Natural killer cell (primary cell): ENCODE results near the gene KCNK1. TPM values are rescaled to one million over a fixed set of nuclear protein-coding genes. Genes with fewer than 3 reads are reported as not detected.

ENCODE experiments used
- ATAC-seq, 3 donors: fragments of 150-1000 bp in 2 of 3; fragments of 200-7000 bp in 1 of 3; cut with Tn5 transposase; 1 replicate in 1 of 3; 2 replicates in 2 of 3; pipeline ENCODE4 v1.10.0; 2021; ENCODE audit warnings: mild to moderate bottlenecking in 2 of 3, moderate library complexity in 2 of 3
- DNase-seq, 2 donors: peaks; one replicate each; pipeline versions ENCODE4 v3.0.0 to v3.0.0-alpha.2; 2013 to 2021; ENCODE audit warnings: mixed read lengths in 1 of 2
- H3K27ac ChIP-seq: one replicate; pipeline ENCODE4 v1.5.1; 2013; ENCODE audit warnings: mild to moderate bottlenecking, low read length
- H3K27me3 ChIP-seq: one replicate; pipeline ENCODE4 v1.6.1; 2013; ENCODE audit warnings: low read length; ENCODE audit not compliant: control insufficient read depth, insufficient read depth
- H3K36me3 ChIP-seq: one replicate; pipeline ENCODE4 v1.6.1; 2013; ENCODE audit warnings: low read length; ENCODE audit not compliant: control insufficient read depth, insufficient read depth
- H3K4me1 ChIP-seq: one replicate; pipeline ENCODE4 v1.6.1; 2013; ENCODE audit warnings: low read length; ENCODE audit not compliant: control insufficient read depth, insufficient read depth
- H3K4me3 ChIP-seq: one replicate; pipeline ENCODE4 v1.5.1; 2013; ENCODE audit warnings: low read length
- H3K9me3 ChIP-seq: one replicate; pipeline ENCODE4 v1.6.1; 2013; ENCODE audit warnings: low read length; ENCODE audit not compliant: control insufficient read depth, insufficient read depth
- H3K27ac Mint-ChIP-seq, 2 donors: one replicate each; pipeline ENCODE4 v1.8.0; 2022; ENCODE audit warnings: mild to moderate bottlenecking in 2 of 2, mixed read lengths in 2 of 2, moderate library complexity in 1 of 2
- H3K27me3 Mint-ChIP-seq, 2 donors: one replicate each; pipeline ENCODE4 v1.8.0; 2022; ENCODE audit warnings: low read depth in 2 of 2, mixed read lengths in 2 of 2
- H3K36me3 Mint-ChIP-seq: one replicate; pipeline ENCODE4 v1.8.0; 2022; ENCODE audit warnings: mixed read lengths
- H3K4me1 Mint-ChIP-seq, 2 donors: one replicate each; pipeline ENCODE4 v1.8.0; 2022; ENCODE audit warnings: mixed read lengths in 2 of 2
- H3K4me3 Mint-ChIP-seq: one replicate; pipeline ENCODE4 v1.8.0; 2022; ENCODE audit warnings: mild to moderate bottlenecking, moderate library complexity, mixed read lengths
- H3K9me3 Mint-ChIP-seq, 2 donors: one replicate each; pipeline ENCODE4 v1.8.0; 2022; ENCODE audit warnings: mixed read lengths in 2 of 2
- WGBS: methylation state at CpG from one replicate; pipeline ENCODE4 v1.1.7; 2013; ENCODE audit warnings: missing lambda C conversion rate; ENCODE audit not compliant: insufficient coverage; 5-methylcytosine and 5-hydroxymethylcytosine counted together
- intact Hi-C: fragments of 100-400 bp; cut with micrococcal nuclease; formaldehyde crosslinking; loops from one replicate; pipeline ENCODE4 v1.14.2; 2022
- total RNA-seq, 4 donors: library from RNA; stranded (reverse); fragments of 120-200 nt in 1 of 4; gene quantifications; one replicate each; pipeline versions ENCODE4 v1.2.3 to v1.2.4, GENCODE V29; 2013 to 2022
- TF ChIP-seq, protein P1 (sequence below): fragments of 200-600 bp; IDR thresholded peaks from one replicate; pipeline ENCODE4 v1.8.0; 2022; ENCODE audit warnings: antibody characterized with exemption

The KCNK1 gene
- total RNA-seq, 3 donors from 2014 or later (not counting 1 experiment from before 2014, with no cell fraction given), result 0.16 TPM; not detected in 2

GRCh38 chr1:233655301-233655740 lies 41.4 kb downstream of the KCNK1 start:
- Mint-ChIP-seq H3K4me1 (no peaks in the 10 kb centered on the region), H3K36me3 (no peaks in the 10 kb centered on the region), H3K9me3 (no peaks in the 10 kb centered on the region), H3K27ac (no peak overlapping the region), H3K4me3 (no peak overlapping the region), H3K27me3 (no peaks in the 10 kb centered on the region)
- Histone ChIP-seq H3K4me3 (no peak overlapping the region), H3K27me3 (no peaks in the 10 kb centered on the region), H3K4me1 (no peaks in the 10 kb centered on the region), H3K36me3 (no peaks in the 10 kb centered on the region), H3K9me3 (no peaks in the 10 kb centered on the region), H3K27ac (no peak overlapping the region)
- 78% methylated on average over 4 of the region's 4 CpGs for WGBS
- intact Hi-C loops, result no loop called here
- ATAC-seq (no peak), DNase-seq (no peak)
- TF ChIP-seq, protein P1, sequence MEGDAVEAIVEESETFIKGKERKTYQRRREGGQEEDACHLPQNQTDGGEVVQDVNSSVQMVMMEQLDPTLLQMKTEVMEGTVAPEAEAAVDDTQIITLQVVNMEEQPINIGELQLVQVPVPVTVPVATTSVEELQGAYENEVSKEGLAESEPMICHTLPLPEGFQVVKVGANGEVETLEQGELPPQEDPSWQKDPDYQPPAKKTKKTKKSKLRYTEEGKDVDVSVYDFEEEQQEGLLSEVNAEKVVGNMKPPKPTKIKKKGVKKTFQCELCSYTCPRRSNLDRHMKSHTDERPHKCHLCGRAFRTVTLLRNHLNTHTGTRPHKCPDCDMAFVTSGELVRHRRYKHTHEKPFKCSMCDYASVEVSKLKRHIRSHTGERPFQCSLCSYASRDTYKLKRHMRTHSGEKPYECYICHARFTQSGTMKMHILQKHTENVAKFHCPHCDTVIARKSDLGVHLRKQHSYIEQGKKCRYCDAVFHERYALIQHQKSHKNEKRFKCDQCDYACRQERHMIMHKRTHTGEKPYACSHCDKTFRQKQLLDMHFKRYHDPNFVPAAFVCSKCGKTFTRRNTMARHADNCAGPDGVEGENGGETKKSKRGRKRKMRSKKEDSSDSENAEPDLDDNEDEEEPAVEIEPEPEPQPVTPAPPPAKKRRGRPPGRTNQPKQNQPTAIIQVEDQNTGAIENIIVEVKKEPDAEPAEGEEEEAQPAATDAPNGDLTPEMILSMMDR, result no peak

DNA sequence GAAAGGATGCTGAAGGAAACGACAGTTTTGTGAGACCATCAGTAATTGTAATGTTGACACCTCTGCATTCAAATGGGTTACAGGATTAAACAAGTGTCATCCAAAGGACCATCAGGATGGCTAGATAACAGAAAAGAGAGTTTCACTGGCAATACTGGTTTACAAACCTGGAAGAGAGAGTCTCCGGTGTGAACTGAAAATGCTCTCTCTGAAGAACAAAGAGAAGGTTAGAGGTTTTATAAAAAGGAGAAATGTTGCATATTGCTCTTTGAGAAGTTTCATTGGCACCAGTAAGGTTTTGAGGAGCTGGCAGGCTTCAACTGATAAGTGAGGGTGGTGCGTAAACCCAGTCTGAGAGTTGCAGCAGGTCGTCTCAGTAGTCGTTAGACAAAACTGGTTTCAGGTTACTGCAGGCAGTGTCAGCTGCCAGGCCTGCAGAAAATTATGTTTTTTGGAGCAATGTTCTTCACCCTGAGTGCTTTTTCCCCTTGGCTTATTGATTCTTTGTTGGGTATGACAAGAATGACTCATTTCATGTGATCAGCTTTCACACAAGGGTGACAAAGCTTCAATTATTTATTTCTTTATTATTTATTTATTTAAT lies 42.2 kb downstream of the KCNK1 start:
- ATAC-seq, result no peak
- H3K9me3 ChIP-seq, result no peaks in the 10 kb centered on the region
- no peaks in the 10 kb centered on the region for H3K27me3 ChIP-seq
- Mint-ChIP-seq H3K9me3 (no peaks in the 10 kb centered on the region), H3K36me3 (no peaks in the 10 kb centered on the region), H3K27ac (no peak overlapping the region), H3K4me3 (no peak overlapping the region), H3K27me3 (no peaks in the 10 kb centered on the region), H3K4me1 (no peaks in the 10 kb centered on the region)
- intact Hi-C loops, result no loop called here
- no peaks in the 10 kb centered on the region for H3K4me1 ChIP-seq
- H3K27ac ChIP-seq, result no peak overlapping the region
- H3K4me3 ChIP-seq, result no peak overlapping the region
- 64% methylated on average over 5 of the region's 5 CpGs for WGBS
- TF ChIP-seq, protein P1, result no peak
- H3K36me3 ChIP-seq, result no peaks in the 10 kb centered on the region
- DNase-seq, result no peak

GRCh38 chr1:233656687-233657086 lies 42.8 kb downstream of the KCNK1 start:
- Mint-ChIP-seq H3K27me3 (no peaks in the 10 kb centered on the region), H3K9me3 (no peaks in the 10 kb centered on the region), H3K27ac (no peak overlapping the region), H3K36me3 (no peaks in the 10 kb centered on the region), H3K4me3 (no peak overlapping the region), H3K4me1 (no peaks in the 10 kb centered on the region)
- Histone ChIP-seq H3K4me1 (no peaks in the 10 kb centered on the region), H3K27ac (no peak overlapping the region), H3K27me3 (no peaks in the 10 kb centered on the region), H3K36me3 (no peaks in the 10 kb centered on the region), H3K4me3 (no peak overlapping the region), H3K9me3 (no peaks in the 10 kb centered on the region)
- DNase-seq (no peak), ATAC-seq (no peak)
- intact Hi-C loops, result no loop called here
- TF ChIP-seq, protein P1, result no peak
- WGBS, result 76% methylated on average over 3 of the region's 3 CpGs

GRCh38 chr1:233657466-233657865 lies 43.6 kb downstream of the KCNK1 start:
- Histone ChIP-seq H3K4me3 (no peak overlapping the region), H3K27me3 (no peaks in the 10 kb centered on the region), H3K36me3 (no peaks in the 10 kb centered on the region), H3K4me1 (no peaks in the 10 kb centered on the region), H3K9me3 (no peaks in the 10 kb centered on the region), H3K27ac (no peak overlapping the region)
- Mint-ChIP-seq H3K4me3 (no peak overlapping the region), H3K36me3 (no peaks in the 10 kb centered on the region), H3K27ac (no peak overlapping the region), H3K9me3 (peaks cover 0 to 2% of the 10 kb centered on the region in 2 donors), H3K4me1 (no peaks in the 10 kb centered on the region), H3K27me3 (no peaks in the 10 kb centered on the region)
- ATAC-seq (no peak), DNase-seq (no peak)
- 93% methylated on average over 2 of the region's 2 CpGs for WGBS
- intact Hi-C loops, result no loop called here
- TF ChIP-seq, protein P1, result no peak
